Endothelial cell of umbilical vein (primary cell): ENCODE measurements around the gene LOXHD1.

Source experiments
- POLR2A ChIP-seq: IDR thresholded peaks from 2 replicates; pipeline ENCODE4 v1.6.1; 2012; ENCODE audit warnings: low read depth, mild to moderate bottlenecking, control low read depth, low read length
- TF ChIP-seq, protein P1 (sequence below), 2 donors: IDR thresholded peaks; 1 replicate in 1 of 2; 2 replicates in 1 of 2; pipeline ENCODE4 v1.5.1; 2011; ENCODE audit warnings: low read length in 2 of 2, mild to moderate bottlenecking in 2 of 2, moderate library complexity in 2 of 2, control low read depth in 1 of 2, inconsistent platforms in 1 of 2, low read depth in 1 of 2; ENCODE audit not compliant: insufficient read depth in 1 of 2; ENCODE audit errors: extremely low read depth in 1 of 2
- TF ChIP-seq, protein P2 (sequence below): IDR thresholded peaks from 2 replicates; pipeline ENCODE4 v1.6.1; 2011; ENCODE audit not compliant: insufficient read depth, insufficient read length

DNA sequence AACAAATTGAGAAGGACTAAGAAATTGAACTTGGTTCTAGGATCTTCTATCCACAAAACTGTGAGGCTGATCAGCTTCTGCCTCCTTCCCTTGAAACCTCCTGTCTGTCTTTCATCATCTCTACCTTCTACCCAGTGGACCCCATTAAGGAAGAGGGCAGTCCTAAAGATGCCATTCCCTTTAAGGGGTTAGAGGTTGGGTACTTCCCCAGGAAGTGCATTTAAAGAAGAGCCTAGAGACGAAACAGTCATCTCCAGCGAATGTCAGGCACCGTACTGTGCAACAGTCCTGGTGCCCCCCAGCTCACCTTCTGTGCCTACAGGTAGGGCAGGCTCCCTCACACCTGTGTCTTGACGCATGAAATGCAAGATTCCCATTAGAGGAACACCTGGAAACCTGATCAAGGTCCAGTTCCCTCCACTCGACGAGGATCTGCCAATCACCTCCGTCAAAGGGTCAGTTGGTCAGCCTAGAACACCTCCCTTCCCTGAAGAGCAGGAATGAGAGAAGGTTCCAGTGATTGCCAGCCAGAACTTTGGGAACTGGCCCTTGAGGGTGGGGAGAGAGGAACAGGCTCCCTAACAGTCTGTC lies 20.9 kb downstream of the LOXHD1 start:
- TF ChIP-seq, protein P1, sequence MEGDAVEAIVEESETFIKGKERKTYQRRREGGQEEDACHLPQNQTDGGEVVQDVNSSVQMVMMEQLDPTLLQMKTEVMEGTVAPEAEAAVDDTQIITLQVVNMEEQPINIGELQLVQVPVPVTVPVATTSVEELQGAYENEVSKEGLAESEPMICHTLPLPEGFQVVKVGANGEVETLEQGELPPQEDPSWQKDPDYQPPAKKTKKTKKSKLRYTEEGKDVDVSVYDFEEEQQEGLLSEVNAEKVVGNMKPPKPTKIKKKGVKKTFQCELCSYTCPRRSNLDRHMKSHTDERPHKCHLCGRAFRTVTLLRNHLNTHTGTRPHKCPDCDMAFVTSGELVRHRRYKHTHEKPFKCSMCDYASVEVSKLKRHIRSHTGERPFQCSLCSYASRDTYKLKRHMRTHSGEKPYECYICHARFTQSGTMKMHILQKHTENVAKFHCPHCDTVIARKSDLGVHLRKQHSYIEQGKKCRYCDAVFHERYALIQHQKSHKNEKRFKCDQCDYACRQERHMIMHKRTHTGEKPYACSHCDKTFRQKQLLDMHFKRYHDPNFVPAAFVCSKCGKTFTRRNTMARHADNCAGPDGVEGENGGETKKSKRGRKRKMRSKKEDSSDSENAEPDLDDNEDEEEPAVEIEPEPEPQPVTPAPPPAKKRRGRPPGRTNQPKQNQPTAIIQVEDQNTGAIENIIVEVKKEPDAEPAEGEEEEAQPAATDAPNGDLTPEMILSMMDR (IDR thresholded peaks at IDR 0.05; ENCODE audit: extremely low read depth in 1 of 2, insufficient read depth in 1 of 2, low read depth in 1 of 2, low read length in 2 of 2): no peak
- TF ChIP-seq, protein P2, sequence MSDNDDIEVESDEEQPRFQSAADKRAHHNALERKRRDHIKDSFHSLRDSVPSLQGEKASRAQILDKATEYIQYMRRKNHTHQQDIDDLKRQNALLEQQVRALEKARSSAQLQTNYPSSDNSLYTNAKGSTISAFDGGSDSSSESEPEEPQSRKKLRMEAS: no peak
- TF ChIP-seq POLR2A: no peak
